ENCODE data around the gene KNDC1.
"Not testable (repeated sequence)": the region's sequence is repeated elsewhere in the genome, so short reads cannot be mapped to it uniquely, and the experiment has no call there.

DNA sequence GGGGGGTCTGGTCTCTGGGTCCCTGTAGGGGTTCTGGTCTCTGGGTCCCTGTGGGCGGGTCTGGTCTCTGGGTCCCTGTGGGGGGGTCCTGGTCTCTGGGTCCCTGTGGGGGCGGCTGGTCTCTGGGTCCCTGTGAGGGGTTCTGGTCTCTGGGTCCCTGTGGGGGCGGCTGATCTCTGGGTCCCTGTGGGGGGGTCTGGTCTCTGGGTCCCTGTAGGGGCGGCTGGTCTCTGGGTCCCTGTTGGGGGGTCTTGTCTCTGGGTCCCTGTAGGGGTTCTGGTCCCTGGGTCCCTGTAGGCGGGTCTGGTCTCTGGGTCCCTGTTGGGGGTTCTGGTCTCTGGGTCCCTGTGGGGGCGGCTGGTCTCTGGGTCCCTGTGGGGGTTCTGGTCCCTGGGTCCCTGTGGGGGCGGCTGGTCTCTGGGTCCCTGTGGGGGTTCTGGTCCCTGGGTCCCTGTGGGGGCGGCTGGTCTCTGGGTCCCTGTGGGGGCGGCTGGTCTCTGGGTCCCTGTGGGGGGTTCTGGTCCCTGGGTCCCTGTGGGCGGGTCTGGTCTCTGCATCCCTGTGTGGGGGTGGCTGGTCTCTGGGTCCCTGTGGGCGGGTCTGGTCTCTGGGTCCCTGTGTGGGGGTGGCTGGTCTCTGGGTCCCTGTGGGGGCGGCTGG is 22.4 kb upstream of the KNDC1 start:
- TF ChIP-seq, protein P1, sequence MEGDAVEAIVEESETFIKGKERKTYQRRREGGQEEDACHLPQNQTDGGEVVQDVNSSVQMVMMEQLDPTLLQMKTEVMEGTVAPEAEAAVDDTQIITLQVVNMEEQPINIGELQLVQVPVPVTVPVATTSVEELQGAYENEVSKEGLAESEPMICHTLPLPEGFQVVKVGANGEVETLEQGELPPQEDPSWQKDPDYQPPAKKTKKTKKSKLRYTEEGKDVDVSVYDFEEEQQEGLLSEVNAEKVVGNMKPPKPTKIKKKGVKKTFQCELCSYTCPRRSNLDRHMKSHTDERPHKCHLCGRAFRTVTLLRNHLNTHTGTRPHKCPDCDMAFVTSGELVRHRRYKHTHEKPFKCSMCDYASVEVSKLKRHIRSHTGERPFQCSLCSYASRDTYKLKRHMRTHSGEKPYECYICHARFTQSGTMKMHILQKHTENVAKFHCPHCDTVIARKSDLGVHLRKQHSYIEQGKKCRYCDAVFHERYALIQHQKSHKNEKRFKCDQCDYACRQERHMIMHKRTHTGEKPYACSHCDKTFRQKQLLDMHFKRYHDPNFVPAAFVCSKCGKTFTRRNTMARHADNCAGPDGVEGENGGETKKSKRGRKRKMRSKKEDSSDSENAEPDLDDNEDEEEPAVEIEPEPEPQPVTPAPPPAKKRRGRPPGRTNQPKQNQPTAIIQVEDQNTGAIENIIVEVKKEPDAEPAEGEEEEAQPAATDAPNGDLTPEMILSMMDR (IDR thresholded peaks at IDR 0.05), result not testable (repeated sequence)
- not testable (repeated sequence) for TF ChIP-seq POLR2A (IDR thresholded peaks at IDR 0.05)
